HG03097 (cell line): Measurements from ENCODE around the gene SPTAN1.
"Not testable (repeated sequence)": the region's sequence is repeated elsewhere in the genome, so short reads cannot be mapped to it uniquely, and the experiment has no call there.

Experiments
- ATAC-seq: cut with Tn5 transposase; IDR thresholded peaks from one replicate; pipeline ENCODE4 v1.9.1; 2021; ENCODE audit not compliant: unreplicated experiment, low FRiP score

The SPTAN1 gene

DNA sequence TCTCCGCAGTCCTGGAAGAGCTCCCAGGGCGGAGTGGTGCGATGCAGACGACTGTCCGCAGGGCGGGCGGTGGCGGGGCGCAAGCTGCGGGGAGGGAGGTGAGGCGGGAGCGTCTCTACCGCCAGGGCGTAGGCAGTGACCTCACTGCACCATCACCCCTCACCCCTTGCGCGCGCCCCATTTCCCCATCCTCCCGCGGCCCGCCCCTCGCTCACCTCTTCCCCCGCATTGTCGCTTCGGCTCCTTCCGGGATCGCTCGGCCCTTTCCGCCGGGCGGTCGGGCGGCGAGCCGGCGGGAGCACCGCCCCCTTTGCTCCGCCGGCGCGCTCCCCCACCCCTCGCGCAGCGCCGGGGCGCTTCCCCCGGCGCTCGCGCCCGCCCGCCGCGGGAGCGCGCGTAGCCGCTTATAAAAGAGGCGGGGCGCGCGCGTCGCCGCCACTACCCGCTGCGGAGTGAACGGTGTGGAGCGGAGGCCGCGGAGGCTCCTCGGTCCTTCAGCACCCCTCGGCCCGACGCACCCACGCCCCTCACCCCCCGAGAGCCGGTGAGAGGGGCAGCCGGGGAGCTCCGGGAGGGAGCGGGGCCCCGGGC is at the start of gene SPTAN1:
Gene SPTAN1 (plus strand): TSS at position 435 of the 591 bp plus-strand sequence. CDS start 14,154 bp downstream, outside the sequence.
- peak; percentile 75 for ATAC-seq

DNA sequence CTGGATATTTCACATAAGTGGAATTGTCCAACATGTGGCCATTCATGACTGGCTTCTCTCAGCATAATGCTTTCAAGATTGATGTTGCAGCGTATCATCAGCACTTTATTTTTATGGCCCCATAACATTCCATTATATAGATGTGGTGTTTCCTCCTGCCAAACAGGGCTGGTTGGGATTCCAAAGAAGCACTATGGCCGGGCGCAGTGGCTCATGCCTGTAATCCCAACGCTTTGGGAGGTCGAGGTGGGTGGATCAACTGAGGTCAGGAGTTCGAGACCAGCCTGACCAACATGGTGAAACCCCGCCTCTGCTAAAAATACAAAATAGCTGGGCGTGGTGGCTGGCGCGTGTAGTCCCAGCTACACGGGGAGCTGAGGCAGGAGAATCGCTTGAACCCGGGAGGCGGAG is 49.0 kb upstream of the SPTAN1 start:
- ATAC-seq, result not testable (repeated sequence)

DNA sequence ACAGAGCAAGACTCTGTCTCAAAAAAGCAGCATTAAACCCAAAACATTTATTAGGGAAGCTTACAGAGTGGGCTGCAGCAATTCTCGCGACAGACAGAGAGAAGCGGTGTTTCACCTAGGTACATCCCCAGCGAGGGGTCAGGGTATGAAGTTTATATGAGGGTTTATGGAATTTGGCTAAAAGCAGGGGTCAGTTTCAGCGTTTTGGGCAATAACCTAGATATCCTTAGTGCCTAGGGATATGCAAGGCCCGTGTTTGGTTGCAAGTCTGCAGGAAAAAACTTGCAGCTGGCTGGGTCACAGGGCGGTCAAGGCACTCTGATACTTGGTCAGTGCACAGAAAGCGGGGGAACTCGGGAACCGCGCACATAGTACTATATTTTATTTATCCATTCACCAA is 48.5 kb upstream of the SPTAN1 start:
- no peak for ATAC-seq

DNA sequence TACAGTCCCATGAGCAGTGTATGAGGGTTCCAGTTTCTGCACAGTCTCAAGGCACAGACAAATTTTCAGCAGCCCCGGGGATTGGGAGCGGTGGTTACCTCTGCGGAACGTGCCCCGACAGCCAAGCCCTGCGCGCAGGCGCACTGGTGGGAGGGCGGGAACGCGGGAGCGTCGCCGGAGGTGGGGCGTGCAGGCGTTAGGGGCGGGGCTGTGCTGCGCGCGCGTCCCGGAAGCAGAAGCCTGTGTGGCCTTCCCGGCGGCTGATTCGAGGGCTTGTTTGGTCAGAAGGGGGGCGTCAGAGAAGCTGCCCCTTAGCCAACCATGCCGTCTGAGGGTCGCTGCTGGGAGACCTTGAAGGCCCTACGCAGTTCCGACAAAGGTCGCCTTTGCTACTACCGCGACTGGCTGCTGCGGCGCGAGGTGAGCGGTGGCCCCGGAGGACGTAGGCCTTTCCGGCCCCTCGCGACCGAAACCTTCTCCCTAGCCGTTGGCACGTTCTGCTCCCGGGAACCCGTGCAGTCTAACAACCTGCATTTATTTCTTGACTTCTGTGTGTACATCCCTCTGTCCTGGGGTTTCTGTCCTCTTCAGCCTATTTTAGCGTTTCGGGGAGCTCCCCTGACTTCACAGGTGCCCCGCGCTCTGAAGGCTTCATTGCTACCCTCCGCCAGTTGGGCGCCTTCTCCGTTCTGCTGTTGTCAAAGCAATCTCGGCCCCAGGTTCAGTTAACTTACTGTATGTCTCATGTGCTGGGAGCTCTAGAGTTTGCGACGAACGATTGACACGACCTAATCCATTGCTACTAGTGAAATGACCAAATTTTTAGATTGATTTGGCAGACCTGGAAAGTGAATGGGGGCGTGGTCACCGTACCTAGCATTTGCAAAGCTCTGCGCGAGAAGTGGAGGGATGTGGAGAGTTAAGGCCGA is 47.6 kb upstream of the SPTAN1 start, which contains the start of gene GLE1:
Gene GLE1 (plus strand): TSS at position 235 of the 929 bp plus-strand sequence. CDS start 87 bp downstream, at position 322.
- ATAC-seq, result peak; percentile 81

- ATAC-seq, result no peak
Measured at GRCh38 chr9:128505414-128505765, 47.0 kb upstream of the SPTAN1 start.

GRCh38 chr9:128505906-128506305 is 46.5 kb upstream of the SPTAN1 start:
- not testable (repeated sequence) for ATAC-seq

- no peak for ATAC-seq
Measured at GRCh38 chr9:128512820-128513219, 39.6 kb upstream of the SPTAN1 start.

DNA sequence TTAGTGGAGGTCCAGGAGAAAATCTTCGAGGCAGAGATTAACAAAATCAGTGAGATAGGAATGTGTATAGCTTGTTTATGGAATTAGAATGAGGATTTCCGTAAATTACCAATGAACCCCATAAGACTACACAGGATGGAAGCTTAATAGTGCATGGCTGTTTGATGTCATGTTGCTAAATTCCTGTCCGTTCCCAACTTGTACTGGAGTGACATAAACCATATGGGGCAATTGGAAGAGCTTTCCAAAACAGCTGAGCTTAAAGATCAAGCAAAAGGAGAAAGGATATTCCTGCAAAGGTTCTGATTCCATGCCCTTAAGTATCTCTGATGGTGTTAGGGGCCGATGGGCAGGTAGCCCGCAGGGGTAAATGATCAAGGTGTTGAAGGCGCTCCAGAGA is 30.4 kb upstream of the SPTAN1 start:
- no peak for ATAC-seq

DNA sequence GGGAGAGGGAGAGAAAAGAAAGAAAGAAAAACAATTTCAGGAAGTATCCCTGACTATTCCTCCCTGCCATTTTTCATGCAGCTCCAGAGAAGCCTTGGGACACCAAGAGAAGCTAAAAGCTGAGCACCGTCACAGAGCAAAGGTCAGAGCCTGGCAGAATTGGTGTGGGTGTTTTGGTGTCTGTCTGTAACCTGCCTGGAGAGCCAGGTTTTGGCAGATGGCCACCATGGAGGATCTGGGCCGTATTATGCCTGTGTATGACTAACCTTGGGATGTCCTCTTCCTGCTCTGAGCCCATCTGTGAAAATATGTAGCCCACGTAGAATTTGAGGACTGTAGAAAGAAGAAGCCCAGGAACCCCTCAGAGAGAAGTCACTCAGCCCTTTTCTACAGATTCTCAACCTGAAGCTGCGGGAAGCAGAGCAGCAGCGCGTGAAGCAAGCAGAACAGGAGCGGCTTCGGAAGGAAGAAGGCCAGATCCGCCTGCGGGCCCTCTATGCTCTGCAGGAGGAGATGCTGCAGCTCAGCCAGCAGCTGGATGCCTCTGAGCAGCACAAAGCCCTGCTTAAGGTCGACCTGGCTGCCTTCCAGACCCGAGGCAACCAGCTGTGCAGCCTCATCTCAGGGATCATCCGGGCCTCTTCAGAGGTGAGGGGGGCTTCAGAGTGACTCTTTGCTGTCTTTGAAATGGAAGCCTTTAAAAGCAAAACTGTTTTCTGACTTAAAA is 29.0 kb upstream of the SPTAN1 start:
- ATAC-seq, result no peak

- ATAC-seq, result no peak
Measured at GRCh38 chr9:128526720-128527119, 25.7 kb upstream of the SPTAN1 start.

- ATAC-seq, result no peak
Measured at GRCh38 chr9:128528445-128529160, 23.8 kb upstream of the SPTAN1 start.

- ATAC-seq, result no peak
Measured at GRCh38 chr9:128529191-128529590, 23.2 kb upstream of the SPTAN1 start.

- ATAC-seq, result no peak
Measured at GRCh38 chr9:128532581-128532980, 19.8 kb upstream of the SPTAN1 start.

GRCh38 chr9:128540634-128541360 is 11.6 kb upstream of the SPTAN1 start:
- no peak for ATAC-seq

DNA sequence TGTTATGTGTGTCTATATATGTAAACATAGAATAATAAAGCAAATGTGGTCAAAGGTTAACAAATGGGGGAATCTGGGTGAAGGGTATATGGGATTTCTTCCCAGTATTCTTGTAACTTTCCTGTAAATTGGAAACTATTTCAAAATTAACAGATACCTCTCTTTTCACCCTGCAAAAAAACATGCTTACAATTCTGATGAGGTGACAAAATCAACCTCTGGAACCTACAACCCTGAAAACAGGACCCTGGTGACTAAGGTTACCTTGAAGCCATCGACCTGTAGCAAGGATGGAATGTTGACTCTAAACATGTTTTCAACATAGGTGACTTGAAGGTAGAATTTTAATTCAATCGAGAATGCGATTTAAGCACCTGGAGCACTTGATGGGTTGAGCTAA is 5.9 kb upstream of the SPTAN1 start:
- ATAC-seq, result no peak

DNA sequence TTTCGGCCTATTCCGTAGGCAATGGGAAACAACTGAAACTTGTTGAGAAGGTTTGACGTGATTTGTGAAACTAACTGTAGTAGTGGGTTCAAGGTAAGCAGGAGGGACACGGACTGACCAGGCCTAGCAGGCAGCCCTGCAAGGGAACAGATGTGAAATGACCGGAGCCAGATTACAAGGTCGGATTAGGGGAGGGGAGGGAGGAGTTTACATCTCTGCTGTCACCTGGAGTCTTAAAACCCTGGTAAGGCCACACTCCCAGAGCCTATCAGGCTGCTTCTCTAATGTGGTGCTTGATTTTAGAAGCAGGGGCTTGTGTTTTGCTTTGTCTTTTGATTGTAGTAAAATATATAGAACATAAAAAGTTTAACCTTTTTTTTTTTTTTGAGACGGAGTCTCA is 3.5 kb upstream of the SPTAN1 start:
- ATAC-seq, result no peak

GRCh38 chr9:128550226-128550625 is 2.2 kb upstream of the SPTAN1 start:
- no peak for ATAC-seq

- no peak for ATAC-seq
Measured at GRCh38 chr9:128550770-128551656, 1.4 kb upstream of the SPTAN1 start.

GRCh38 chr9:128551657-128552152 is 682 bp upstream of the SPTAN1 start:
- ATAC-seq, result peak; percentile 21
